ENCODE measurements around the gene IRS2. TPM values are rescaled to one million over a fixed set of nuclear protein-coding genes. Genes with fewer than 3 reads are reported as not detected.

IRS2 gene
- total RNA-seq, 1 experiment from 2014 or later, result 5.9 TPM

DNA sequence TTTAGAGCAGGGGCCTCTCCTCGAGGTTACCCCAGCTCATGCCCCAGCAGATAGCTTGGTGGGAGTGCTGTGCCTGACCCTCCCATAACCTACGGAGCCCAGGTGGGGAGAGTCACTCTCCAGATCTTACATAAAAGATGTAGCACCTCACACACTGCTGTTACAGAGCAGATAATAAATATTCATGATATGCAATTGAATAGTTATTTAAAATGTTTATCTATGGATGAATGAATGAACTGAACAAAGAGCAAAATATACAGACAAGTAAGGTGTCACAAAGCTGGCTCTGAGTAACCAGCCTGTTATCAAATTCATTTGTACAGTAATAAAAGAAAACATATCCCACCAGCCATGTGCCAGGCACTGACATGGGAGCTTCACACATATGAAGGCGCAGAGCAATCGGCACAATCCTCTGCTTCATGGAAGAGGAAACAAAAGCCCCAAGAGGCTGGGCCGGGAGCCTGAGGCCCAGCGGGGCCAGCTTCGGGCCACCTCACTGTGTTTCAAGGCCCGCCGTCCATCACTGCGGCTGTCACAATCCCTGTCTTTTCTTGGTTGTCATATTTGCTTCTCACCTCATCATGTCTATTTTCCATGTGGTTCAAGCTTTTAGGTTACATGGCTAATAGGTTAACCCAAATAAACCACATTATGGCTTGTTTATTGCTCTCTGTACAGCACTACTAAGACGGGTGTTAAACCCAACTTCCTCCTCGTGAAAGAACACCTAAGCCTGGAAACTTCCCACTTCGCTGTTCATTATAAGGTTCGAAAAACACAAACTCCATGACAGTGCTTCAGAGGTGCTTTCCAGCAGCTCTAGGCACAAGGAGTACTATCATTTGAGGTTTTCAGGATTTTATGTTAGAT lies 78.4 kb downstream of the IRS2 start:
- DNase-seq (ENCODE audit: low read depth, low spot score), result no peak
- ATAC-seq, result no peak
- in situ Hi-C loops (cut with HindIII; ENCODE audit: low pct_unique_long_range_greater_than_20kb, low sequenced_read_pairs) (no loop called here), intact Hi-C loops (cut with micrococcal nuclease; ENCODE audit: unreplicated experiment) (no loop called here)
- no peaks in the 10 kb centered on the region for H3K4me1 ChIP-seq (ENCODE audit: control insufficient read depth, insufficient read depth, low read length)
- H3K4me3 ChIP-seq (ENCODE audit: low read depth in 2 of 2, low read length in 2 of 2), result no peak overlapping the region
- BruUV-seq (replicated peaks), result no TSS peak
- ChIA-PET CTCF (no interaction called here), POLR2A (no interaction called here)
- no peaks in the 10 kb centered on the region for H3K36me3 ChIP-seq (ENCODE audit: control insufficient read depth, insufficient read depth, low read length)
- no peaks in the 10 kb centered on the region for H3K27me3 ChIP-seq (ENCODE audit: control insufficient read depth, insufficient read depth, low read length)
- no peak for TF ChIP-seq TCF7L2 (IDR thresholded peaks at IDR 0.05; ENCODE audit: low read depth, low read length)
- TF ChIP-seq, protein P1, sequence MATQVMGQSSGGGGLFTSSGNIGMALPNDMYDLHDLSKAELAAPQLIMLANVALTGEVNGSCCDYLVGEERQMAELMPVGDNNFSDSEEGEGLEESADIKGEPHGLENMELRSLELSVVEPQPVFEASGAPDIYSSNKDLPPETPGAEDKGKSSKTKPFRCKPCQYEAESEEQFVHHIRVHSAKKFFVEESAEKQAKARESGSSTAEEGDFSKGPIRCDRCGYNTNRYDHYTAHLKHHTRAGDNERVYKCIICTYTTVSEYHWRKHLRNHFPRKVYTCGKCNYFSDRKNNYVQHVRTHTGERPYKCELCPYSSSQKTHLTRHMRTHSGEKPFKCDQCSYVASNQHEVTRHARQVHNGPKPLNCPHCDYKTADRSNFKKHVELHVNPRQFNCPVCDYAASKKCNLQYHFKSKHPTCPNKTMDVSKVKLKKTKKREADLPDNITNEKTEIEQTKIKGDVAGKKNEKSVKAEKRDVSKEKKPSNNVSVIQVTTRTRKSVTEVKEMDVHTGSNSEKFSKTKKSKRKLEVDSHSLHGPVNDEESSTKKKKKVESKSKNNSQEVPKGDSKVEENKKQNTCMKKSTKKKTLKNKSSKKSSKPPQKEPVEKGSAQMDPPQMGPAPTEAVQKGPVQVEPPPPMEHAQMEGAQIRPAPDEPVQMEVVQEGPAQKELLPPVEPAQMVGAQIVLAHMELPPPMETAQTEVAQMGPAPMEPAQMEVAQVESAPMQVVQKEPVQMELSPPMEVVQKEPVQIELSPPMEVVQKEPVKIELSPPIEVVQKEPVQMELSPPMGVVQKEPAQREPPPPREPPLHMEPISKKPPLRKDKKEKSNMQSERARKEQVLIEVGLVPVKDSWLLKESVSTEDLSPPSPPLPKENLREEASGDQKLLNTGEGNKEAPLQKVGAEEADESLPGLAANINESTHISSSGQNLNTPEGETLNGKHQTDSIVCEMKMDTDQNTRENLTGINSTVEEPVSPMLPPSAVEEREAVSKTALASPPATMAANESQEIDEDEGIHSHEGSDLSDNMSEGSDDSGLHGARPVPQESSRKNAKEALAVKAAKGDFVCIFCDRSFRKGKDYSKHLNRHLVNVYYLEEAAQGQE (IDR thresholded peaks at IDR 0.05; ENCODE audit: insufficient read depth in 1 of 2, low read depth in 2 of 2, low read length in 1 of 2), result no peak
- TF ChIP-seq POLR2AphosphoS5 (IDR thresholded peaks at IDR 0.05; ENCODE audit: low read depth, low read length), result no peak
- TF ChIP-seq, protein P2, sequence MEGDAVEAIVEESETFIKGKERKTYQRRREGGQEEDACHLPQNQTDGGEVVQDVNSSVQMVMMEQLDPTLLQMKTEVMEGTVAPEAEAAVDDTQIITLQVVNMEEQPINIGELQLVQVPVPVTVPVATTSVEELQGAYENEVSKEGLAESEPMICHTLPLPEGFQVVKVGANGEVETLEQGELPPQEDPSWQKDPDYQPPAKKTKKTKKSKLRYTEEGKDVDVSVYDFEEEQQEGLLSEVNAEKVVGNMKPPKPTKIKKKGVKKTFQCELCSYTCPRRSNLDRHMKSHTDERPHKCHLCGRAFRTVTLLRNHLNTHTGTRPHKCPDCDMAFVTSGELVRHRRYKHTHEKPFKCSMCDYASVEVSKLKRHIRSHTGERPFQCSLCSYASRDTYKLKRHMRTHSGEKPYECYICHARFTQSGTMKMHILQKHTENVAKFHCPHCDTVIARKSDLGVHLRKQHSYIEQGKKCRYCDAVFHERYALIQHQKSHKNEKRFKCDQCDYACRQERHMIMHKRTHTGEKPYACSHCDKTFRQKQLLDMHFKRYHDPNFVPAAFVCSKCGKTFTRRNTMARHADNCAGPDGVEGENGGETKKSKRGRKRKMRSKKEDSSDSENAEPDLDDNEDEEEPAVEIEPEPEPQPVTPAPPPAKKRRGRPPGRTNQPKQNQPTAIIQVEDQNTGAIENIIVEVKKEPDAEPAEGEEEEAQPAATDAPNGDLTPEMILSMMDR (IDR thresholded peaks at IDR 0.05), result no peak
- TF ChIP-seq SIN3A (IDR thresholded peaks at IDR 0.05; ENCODE audit: borderline replicate concordance, insufficient read depth, low read depth, low read length), result no peak
- no peaks in the 10 kb centered on the region for H3K9me3 ChIP-seq (ENCODE audit: control insufficient read depth, insufficient read depth, low read depth, low read length)
- H3K27ac ChIP-seq (ENCODE audit: low read length), result no peak overlapping the region

DNA sequence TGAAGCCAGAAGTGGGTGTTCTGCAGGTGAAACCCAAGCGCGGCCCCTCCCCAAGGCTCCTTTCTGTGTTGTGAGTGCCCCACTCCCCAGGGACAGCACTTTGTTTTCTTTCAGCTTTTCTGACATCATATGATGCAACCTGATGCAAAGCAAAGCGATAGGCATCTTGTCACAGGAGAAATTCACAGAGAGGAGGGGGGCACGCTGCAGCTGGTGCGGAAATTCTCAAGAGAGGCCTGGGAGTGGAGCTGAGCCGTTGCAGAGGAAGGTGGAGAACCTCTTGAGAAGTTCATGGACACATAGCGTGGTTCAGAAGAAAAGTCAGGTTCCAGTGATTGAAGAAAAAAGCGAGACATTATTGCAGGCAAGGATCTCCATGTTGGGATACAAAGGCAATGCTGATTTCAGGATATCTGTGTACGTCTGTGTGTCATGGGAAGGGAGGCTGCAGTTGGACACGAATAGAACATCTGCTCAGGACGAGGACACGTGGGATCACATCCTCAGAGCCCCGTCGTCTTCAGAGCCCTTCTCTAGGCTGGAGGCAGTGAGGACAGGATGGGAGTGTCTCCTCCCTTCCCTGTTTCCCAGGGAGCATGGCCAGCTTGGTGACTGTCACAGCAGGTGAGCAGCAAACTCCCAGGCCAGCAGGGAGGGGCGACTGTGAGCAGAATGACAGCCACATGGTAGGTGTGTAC lies 79.2 kb downstream of the IRS2 start:
- no TSS peak for BruUV-seq (replicated peaks)
- CTCF ChIA-PET, result no interaction called here
- Histone ChIP-seq H3K9me3 (ENCODE audit: control insufficient read depth, insufficient read depth, low read depth, low read length) (no peaks in the 10 kb centered on the region), H3K27ac (ENCODE audit: low read length) (no peak overlapping the region), H3K4me1 (ENCODE audit: control insufficient read depth, insufficient read depth, low read length) (no peaks in the 10 kb centered on the region), H3K27me3 (ENCODE audit: control insufficient read depth, insufficient read depth, low read length) (no peaks in the 10 kb centered on the region), H3K36me3 (ENCODE audit: control insufficient read depth, insufficient read depth, low read length) (no peaks in the 10 kb centered on the region), H3K4me3 (ENCODE audit: low read depth in 2 of 2, low read length in 2 of 2) (no peak overlapping the region)
- no peak for ATAC-seq
- intact Hi-C loops (cut with micrococcal nuclease; ENCODE audit: unreplicated experiment) (no loop called here), in situ Hi-C loops (cut with HindIII; ENCODE audit: low pct_unique_long_range_greater_than_20kb, low sequenced_read_pairs) (no loop called here)
- POLR2A ChIA-PET, result no interaction called here
- DNase-seq (ENCODE audit: low read depth, low spot score), result no peak
- TF ChIP-seq, protein P1 (IDR thresholded peaks at IDR 0.05; ENCODE audit: insufficient read depth in 1 of 2, low read depth in 2 of 2, low read length in 1 of 2), result no peak
- TF ChIP-seq POLR2AphosphoS5 (IDR thresholded peaks at IDR 0.05; ENCODE audit: low read depth, low read length), result no peak
- no peak for TF ChIP-seq SIN3A (IDR thresholded peaks at IDR 0.05; ENCODE audit: borderline replicate concordance, insufficient read depth, low read depth, low read length)
- no peak for TF ChIP-seq TCF7L2 (IDR thresholded peaks at IDR 0.05; ENCODE audit: low read depth, low read length)
- TF ChIP-seq, protein P2 (IDR thresholded peaks at IDR 0.05), result no peak
